Cerebellar nuclear complex (tissue), 1 donor: ENCODE measurements around the gene CAMSAP3.
"Not testable (repeated sequence)": the region's sequence is repeated elsewhere in the genome, so short reads cannot be mapped to it uniquely, and the experiment has no call there.

Experiments
- DNase-seq, 2 experiments: peaks; one replicate each; lab custom pipeline; 2025; lab: John Stamatoyannopoulos, UW

CAMSAP3 gene

DNA sequence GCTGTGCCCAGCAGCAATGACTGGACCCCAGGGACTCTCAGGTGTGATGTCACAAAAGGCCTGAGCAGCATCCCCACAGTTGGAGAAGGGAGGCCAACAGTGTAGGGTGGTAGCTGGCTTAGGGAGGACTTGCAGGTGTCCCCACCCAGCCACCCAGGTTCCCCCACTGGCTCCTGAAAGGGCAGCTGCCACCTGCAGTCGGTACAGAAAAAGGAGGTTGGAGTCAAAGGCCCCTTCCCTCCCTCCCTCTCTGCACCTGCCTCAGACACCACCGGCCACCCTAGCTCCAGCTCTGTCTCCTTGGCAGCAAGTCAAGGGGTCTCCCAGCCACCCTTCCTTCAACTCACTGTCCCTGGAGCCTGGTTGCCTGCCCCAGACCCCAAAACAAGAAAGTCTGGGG is 38.0 kb downstream of the CAMSAP3 start, which contains the start of gene PCP2:
TSS of gene PCP2 (minus strand) at position 22 of the 400 bp plus-strand sequence. CDS start 262 bp downstream, outside the sequence.
- DNase-seq, result no peak

DNA sequence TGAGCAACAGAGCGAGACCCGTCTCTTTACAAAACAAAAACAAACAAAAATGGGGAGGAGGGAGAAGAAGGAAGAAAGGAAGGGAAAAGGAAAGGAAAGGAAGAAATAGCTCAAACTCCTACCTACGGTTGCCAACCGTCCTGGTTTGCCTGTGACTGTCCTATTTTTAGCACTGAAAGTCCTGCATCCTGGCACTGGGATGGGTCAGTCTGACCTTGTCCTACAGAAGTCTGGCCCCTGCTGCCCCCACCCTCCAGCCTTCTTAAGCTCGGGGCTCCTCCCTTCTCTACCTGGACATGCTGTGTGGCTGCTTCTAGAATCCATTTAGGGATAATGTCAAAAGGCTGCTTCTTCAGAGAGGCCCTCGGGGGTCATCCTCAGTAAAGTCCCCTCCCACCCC is 40.0 kb downstream of the CAMSAP3 start:
- no peak for DNase-seq

DNA sequence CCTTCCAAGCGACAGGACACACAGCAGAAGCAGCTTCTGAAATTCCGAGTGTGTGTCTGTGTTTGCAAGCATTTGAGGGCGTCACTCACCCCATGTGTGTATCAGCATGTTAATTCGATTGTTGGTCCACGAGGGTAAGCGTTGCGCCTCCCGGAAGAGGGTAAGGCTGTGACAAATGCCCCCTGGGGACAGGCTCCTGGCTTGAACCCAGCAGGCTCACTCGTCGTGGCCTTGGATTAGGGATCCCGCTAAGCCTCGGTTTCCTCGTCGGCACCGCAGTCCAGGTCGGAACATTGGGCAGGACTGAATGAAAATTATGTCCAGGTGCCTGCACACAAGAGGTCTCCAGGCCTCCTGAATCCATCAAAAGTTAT is 40.6 kb downstream of the CAMSAP3 start:
- DNase-seq, result no peak

DNA sequence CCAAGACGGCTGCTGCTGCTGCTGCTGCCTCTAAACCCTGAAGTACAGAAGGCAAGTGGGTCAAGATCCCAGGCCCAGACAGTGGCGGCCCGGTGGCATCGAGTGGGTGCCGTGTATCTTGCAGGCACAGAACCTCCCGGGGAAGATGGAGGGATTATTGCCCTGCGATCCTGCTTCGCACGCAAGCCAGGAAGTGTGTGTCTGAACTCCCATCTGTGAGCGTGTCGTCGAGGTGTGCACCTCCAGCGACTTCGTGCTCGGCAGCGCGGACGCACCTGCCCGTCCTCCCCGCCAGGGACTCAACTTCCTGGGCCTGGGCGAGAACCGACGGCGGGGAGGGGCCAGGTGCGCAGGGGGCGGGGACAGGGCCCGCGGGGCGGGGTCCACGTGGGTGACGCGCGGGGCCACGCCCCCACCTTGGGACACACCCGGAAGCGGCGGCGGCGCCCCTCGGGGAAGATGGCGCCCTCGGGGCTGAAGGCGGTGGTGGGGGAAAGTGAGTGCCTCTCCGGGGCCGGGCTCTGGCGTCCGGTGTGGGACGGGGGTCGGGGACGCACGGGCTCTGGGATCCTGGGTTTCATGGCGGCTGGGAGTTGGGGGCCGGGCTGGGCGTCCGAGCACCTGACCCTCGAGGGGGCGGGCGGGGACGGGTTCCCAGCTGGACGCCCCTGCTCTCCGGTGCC is 41.2 kb downstream of the CAMSAP3 start, which contains the start of gene STXBP2:
TSS of gene STXBP2 (plus strand) at position 420 of the 683 bp plus-strand sequence. CDS start at position 460, 40 bp downstream.
- DNase-seq, result no peak

DNA sequence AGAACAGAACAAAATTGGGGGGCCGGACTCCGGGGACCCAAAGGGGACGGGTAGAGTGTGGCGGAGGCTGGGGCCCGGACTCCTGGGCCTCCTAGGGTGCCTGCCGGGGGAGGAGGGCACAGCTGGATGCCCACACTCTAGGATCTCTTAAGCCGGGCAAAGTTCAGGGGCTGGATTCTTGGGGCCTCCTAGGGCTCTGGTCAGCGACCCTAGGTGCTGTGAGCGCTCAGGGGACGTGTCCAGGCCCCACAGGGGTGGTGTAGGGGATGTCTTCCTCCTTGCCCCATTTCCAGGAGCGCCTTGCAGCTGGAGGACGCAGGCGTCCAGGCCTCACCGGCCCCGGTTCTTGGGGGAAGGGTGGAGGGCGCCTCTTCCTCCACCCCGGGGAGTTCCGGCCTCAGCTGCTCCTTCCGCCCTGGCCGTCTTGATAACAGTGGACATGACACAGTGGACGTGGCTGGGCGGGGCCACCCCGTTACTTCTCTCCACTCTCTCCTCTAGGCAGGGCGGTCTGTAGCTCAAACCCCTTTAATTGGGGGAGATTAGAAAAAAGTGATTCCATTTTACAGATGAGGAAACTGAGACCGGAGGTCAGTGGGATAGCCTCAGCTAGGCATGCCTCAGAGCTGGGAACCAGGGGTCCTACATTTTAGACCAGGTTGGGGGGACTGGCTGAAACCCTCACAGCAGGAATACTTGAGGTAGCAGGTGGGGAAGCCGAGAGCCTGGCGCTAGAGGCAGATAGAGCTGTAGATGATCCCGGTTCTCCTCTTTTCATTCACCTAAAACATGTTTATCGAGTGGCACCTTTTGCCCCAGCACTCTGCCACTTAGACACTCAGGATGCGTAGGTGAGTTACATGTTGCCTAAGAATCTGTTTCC is 42.0 kb downstream of the CAMSAP3 start:
- DNase-seq, result no peak

DNA sequence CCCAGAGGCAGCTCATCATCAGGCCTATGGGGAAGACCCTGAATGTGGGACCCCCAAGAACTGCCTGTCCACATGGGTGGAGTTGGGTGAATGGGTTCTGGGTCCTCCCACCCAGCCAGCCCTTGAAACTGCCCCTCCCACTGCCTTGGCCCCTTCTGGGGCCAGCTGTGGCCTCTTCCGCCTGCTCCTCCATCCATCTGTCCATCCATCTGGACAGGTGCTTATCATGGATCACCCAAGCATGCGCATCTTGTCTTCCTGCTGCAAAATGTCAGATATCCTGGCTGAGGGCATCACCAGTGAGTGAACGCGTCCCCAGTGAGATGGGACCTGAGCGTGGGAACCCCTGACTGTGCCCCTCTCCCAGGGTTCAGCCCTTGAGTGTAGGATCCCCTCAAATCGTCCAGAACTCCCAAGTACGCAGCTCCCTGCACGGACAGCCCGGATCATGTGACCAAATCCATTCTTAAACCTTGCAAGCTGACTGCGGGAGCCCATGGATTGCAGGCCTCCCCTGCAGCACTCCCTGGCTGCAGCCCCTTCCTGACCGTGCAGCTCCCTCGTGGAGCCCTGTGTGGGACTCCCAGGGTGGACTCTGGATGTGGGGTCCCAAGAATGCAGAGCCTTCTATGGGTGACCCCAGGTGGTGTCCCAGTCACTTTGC is 43.3 kb downstream of the CAMSAP3 start:
- no peak for DNase-seq

DNA sequence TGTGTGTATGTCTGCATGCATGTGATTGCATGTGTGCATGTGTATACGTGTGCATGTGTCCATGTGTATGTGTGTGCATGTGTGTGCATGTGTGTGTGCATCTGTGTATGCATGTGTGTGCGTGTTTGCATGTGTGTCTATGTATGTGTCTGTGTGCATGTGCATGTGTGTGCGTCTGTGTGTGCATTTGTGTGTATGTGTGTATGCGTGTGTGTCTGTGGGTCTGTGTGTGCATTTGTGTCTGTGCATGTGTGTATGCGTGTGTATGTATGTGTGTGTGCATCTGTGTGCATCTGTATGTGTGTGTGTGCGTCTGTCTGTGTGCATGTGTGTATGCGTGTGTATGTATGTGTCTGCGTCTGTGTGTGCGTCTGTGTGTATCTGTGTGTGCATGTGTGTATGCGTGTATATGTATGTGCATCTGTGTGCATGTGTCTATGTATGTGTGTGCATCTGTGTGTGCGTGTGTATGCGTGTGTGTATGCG is 44.2 kb downstream of the CAMSAP3 start:
- no peak for DNase-seq

DNA sequence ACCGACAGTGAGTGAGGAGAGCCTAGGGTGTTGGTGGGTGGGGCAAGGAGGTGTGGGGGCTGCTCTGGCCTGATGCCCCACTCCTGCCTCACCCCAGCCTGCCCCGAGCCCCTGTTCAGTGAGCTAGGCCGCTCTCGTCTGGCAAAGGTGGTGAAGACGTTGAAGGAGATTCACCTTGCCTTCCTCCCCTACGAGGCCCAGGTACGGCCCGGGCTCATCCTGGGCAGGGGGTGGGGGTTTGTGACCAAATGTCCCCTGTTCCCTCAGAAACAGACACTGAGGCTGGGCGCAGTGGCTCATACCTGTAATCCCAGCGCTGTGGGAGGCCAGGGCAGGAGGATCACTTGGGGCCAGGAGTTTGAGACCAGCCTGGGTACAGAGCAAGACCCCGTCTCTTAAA is 45.1 kb downstream of the CAMSAP3 start:
- DNase-seq, result no peak

DNA sequence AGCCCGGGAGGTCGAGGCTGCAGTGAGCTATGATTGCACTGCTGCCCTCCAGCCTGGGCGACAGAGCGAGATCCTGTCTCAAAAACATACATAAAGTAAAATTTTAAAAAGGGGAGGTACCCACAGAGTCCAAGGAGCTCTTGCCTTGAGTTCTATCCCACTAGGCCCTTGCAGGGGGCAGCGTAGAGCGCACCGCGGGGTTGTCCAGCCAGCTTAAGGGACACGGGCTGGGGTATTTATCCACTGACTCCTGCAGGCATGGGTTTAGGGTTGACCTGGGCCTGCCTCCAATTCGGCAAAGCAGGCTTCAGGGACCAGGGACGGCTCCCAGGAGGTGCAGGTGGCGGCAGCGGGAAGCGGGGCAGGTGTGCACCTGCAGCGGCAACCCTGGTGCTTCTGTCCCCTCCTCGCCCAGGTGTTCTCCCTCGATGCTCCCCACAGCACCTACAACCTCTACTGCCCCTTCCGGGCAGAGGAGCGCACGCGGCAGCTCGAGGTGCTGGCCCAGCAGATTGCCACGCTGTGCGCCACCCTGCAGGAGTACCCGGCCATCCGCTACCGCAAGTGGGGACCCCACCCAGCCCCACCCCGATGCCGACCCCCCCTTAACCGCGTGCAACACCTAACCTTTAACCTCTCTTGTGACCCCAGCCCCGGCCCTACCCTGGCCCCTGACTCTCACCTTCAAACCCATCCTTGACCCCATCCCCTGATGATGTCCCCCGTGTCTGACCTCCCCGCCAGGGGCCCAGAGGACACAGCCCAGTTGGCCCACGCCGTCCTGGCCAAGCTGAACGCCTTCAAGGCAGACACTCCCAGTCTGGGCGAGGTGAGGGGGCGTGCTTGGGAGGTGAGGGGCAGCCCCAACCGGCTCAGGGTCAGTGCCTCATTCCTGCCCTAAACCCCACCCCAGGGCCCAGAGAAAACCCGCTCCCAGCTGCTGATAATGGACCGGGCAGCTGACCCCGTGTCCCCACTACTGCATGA is 45.9 kb downstream of the CAMSAP3 start:
- no peak for DNase-seq

DNA sequence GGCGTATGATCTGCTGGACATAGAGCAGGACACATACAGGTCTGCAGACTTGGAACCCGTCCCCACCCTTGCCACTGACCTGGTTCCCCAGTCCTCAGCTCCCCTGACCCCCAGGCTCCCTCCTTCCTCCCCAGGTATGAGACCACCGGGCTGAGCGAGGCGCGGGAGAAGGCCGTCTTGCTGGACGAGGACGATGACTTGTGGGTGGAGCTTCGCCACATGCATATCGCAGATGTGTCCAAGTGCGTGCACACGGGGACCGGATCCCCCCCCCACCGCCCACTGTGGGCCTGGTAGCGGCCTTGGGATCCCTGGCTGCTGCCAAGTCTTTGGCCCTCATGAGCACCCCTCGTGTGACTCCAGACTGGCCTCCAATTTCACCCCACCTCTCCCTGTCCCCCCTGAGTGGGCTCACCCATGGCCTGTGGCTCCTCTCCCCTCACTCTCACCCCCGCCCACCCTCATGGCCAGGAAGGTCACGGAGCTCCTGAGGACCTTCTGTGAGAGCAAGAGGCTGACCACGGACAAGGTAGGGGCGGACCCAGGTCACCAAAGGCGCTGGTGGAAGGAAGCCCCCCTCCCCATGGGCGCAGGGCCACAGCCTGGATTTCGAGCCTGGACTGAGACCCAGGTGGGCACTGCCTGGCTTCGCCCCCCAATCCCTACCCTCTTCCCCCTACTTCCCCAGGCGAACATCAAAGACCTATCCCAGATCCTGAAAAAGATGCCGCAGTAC is 46.8 kb downstream of the CAMSAP3 start:
- DNase-seq, result no peak

DNA sequence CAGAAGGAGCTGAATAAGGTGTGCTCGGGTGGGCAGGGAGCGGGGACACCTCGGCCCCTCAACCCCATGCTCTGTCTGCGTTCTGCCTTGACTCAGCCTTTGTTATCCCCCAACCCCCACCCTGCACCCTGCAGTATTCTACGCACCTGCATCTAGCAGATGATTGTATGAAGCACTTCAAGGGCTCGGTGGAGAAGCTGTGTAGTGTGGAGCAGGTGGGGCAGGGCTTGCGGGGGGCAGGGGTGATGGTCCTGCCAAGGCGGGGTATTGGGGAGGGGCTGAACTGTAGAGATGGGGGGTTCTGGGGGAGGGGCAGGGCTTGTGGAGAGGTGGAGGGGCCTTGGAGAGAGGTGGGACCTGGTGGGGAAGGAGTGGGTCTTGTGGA is 47.4 kb downstream of the CAMSAP3 start:
- no peak for DNase-seq

DNA sequence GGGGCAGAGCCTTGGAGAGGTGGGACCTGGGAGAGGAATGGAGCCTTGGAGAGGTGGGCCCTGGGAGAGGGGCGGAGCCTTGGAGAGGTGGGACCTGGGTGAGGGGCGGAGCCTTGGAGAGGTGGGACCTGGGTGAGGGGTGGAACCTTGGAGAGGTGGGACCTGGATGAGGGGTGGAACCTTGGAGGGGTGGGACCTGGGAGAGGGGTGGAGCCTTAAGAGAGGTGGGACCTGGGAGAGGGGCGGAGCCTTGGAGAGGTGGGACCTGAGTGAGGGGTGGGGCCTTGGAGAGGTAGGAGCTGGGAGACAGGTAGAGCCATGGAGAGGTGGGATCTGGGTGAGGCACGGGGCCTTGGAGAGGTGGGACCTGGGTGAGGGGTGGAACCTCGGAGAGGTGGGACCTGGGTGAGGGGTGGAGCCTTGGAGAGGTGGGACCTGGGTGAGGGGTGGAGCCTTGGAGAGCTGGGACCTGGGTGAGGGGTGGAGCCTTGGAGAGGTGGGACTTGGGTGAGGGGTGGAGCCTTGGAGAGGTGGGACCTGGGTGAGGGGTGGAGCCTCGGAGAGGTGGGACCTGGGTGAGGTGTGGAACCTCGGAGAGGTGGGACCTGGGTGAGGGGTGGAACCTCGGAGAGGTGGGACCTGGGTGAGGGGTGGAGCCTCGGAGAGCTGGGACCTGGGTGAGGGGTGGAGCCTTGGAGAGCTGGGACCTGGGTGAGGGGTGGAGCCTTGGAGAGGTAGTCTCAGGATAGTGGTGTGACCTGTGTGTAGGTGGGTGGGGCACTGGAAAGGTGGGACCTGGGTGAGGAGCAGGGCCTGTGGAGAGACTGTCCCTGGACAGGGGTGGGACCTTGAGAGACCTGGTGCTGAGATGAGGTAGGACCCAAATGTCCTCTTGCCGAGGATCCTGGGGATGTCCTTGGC is 48.2 kb downstream of the CAMSAP3 start:
- not testable (repeated sequence) for DNase-seq

DNA sequence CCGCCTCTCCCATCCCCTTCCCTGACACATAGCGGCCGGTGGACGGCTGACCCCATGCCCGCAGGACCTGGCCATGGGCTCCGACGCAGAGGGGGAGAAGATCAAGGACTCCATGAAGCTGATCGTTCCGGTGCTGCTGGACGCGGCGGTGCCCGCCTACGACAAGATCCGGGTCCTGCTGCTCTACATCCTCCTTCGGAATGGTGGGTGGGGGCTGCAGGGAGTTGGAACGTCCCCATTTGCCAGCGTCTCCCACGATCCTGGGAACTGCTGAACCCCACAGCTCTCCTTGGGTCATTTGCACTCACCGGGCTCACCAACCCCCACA is 48.9 kb downstream of the CAMSAP3 start:
- DNase-seq, result no peak

DNA sequence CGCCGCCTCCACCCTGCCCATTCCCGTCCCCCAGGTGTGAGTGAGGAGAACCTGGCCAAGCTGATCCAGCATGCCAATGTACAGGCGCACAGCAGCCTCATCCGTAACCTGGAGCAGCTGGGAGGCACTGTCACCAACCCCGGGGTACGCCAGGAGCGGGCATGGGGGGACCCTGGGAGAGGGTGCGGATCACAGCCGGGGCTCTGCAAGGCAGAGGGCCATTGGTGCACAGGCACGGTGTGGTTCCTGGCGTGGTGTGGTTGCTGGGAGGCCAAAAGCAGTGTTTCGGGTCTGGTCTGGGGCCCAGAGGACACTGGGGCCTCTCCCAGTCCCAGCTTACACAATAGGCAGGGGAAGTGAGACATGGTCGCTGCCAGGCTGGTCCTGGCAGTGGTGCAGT is 49.5 kb downstream of the CAMSAP3 start:
- no peak for DNase-seq

DNA sequence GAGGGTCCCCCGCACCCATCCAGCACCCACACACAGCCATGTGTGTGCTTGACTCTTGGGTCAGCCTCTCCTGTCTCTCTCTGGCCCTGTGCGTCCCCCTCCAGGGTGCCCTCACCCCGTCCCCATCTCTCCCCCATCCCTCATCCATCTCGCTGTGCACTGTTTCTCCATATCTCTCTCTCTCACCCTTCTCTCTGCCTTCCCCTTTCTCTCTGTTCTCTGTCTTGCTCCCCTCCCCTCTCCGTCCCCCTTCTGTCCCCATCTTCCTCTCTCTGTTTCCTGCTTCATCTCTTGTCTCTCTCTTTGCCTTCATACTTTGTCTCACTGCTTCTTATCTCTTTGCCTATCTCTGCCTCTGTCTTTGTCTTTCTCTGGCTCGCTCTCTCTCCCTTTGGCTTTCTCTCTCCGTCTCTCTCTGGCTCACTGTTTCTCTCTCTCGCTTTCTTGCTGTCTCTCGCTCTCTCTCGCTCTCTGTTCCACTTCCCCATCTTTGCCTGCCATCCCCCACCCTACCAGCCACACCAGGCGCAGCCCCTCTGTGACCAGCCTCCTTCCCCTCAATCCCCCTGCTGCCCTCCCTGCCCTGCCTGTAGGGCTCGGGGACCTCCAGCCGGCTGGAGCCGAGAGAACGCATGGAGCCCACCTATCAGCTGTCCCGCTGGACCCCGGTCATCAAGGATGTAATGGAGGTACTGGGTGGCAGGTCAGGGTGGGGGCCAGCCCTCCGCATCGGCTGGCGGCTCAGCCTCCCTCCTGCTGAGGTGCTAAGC is 50.2 kb downstream of the CAMSAP3 start:
- no peak for DNase-seq

DNA sequence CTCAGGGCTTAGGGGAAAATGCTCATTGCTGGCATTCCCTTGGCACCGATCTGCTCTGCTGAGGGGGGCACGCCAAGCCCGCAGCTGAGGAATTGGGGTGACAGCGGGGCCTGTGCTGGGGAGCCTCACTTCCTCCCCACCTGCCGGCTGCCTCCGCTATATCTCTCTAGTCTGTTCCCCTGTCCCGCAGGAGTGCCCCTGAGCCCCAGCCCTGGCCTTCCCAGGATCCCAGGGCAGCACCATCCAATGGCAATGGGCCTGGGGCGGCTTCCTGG is 50.7 kb downstream of the CAMSAP3 start:
- DNase-seq, result no peak

DNA sequence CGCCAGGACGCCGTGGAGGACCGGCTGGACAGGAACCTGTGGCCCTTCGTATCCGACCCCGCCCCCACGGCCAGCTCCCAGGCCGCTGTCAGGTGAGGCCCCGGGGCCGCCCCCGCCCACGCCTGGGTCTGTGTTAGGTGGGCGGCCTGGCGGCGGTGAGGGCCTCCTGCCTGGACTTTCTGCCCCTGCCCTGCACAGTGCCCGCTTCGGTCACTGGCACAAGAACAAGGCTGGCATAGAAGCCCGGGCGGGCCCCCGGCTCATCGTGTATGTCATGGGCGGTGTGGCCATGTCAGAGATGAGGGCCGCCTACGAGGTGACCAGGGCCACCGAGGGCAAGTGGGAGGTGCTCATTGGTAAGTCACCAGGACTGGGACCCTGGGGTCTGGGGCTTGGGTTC is 51.5 kb downstream of the CAMSAP3 start:
- no peak for DNase-seq

DNA sequence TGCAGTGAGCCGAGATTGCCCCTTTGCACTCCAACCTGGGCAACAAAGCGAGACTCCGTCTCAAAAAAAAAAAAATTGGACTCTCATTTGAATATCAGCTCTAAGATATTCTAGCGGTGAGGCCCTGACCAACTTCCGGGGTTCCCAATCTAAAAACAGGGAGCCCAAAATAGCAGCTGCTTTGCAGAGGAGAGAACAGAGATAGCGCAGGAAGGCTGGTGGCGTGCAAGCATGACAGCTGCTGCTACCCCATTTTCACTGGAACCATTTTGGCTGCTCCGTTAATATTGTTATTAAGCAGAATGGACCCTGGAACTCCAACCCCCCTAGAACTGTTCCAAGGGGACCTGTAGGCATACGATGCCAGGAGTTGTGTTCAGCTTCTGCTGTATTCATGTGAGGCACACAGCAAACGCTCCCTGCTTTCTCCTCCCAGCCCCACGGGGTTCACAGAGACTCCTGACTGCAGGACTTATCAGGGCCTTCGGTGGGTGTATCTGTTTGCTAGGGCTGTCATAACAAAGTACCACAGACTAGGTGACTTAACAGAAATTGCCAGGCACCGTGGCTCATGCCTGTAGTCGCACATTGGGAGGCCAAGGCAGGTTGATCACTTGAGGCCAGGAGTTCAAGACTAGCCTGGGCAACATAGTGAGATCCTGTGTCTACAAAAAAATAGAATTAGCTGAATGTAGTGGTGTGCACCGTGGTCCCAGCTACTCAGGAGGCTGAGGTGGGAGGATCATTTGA is 52.8 kb downstream of the CAMSAP3 start:
- no peak for DNase-seq
